GM10266 (cell line): Measurements from ENCODE around the gene ATG16L1.

Experiments used
- DNase-seq: peaks from one replicate; pipeline ENCODE4 v3.0.0; 2012; ENCODE audit errors: extremely low spot score
- TF ChIP-seq, protein P1 (sequence below): IDR thresholded peaks from 2 replicates; pipeline ENCODE4 v1.5.1; 2012; ENCODE audit warnings: mild to moderate bottlenecking, low read depth; ENCODE audit not compliant: control insufficient read depth, insufficient read depth; ENCODE audit errors: missing control alignments

The ATG16L1 gene

DNA sequence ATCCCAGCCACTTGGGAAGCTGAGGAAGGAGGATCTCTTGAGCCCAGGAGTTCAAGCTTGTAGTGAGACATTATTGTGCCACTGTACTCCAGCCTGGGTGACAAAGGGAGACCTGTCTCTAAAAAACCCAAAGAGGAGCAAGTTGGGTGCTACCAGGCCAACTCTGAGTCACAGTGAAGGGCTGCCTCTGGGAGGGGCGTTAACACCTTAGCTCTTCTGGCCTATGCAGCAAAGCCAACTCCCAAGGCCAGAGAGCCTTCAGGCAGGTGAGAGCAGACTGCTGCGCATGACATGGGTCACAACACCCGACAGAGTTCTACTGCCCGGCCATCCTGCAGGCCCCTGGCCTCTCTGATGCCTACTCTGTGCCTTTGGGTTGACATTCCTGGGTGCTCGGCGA is 32.6 kb upstream of the ATG16L1 start:
- DNase-seq, result no peak
- TF ChIP-seq, protein P1, sequence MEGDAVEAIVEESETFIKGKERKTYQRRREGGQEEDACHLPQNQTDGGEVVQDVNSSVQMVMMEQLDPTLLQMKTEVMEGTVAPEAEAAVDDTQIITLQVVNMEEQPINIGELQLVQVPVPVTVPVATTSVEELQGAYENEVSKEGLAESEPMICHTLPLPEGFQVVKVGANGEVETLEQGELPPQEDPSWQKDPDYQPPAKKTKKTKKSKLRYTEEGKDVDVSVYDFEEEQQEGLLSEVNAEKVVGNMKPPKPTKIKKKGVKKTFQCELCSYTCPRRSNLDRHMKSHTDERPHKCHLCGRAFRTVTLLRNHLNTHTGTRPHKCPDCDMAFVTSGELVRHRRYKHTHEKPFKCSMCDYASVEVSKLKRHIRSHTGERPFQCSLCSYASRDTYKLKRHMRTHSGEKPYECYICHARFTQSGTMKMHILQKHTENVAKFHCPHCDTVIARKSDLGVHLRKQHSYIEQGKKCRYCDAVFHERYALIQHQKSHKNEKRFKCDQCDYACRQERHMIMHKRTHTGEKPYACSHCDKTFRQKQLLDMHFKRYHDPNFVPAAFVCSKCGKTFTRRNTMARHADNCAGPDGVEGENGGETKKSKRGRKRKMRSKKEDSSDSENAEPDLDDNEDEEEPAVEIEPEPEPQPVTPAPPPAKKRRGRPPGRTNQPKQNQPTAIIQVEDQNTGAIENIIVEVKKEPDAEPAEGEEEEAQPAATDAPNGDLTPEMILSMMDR, result no peak

DNA sequence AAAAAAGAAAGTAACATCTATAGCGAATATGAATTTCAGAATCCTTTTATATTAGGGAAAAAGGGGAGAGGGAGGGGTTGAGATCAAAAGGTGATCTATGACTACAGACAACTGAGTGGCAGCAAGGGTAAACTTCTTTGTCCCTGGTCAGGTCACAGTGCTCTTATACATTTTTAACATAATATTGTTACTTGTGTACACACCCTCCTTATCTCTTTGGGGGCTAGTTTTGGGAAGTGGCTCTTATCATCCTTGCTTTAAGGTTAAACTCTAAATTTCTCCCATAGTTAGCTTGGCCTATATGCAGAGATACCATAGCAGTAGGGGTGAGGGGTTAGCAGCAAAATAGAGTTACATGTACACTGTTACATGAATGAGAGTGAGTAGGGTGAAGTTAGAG is 31.6 kb upstream of the ATG16L1 start:
- TF ChIP-seq, protein P1, result no peak
- DNase-seq, result no peak

GRCh38 chr2:233221378-233222063 is 30.0 kb upstream of the ATG16L1 start:
- TF ChIP-seq, protein P1, result no peak

GRCh38 chr2:233223059-233223894 is 28.2 kb upstream of the ATG16L1 start:
- TF ChIP-seq, protein P1, result no peak
- peak; percentile 73 for DNase-seq

More at GRCh38 chr2:233221378-233222063, 30.0 kb upstream of the ATG16L1 start:
- DNase-seq, result no peak

- no peak for DNase-seq
Measured at GRCh38 chr2:233225230-233226068, 26.0 kb upstream of the ATG16L1 start.

GRCh38 chr2:233226511-233227031 is 24.9 kb upstream of the ATG16L1 start:
- TF ChIP-seq, protein P1, result no peak
- no peak for DNase-seq

More at GRCh38 chr2:233225230-233226068, 26.0 kb upstream of the ATG16L1 start:
- TF ChIP-seq, protein P1, result no peak
